Fibroblast of the conjunctiva (primary cell): ENCODE results near the gene VAV2.
"Not testable (repeated sequence)": the region's sequence is repeated elsewhere in the genome, so short reads cannot be mapped to it uniquely, and the experiment has no call there.

Experiments used
- DNase-seq: peaks from one replicate; pipeline ENCODE4 v3.0.0-alpha.2; 2010; ENCODE audit warnings: low read depth

VAV2 gene

DNA sequence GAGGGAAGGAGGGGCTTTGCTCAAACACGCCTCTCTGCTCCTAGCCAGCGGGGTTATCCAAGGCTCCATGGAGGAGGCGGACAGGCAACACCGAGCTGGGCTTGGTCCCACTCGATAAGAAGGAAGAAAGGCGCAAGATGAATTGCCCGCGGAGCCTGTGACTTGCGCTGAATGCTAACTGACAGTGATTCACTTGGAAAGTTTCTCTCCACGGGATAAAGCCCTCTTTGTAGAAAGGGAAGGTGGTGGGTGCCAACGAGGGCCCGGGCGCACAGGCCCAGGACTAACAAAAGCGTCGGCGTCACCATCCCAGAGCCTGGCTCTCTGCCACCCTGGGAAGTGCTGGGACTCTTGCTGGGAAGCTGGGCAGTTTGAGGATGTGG, 76.0 kb downstream of the VAV2 start:
- DNase-seq: no peak

DNA sequence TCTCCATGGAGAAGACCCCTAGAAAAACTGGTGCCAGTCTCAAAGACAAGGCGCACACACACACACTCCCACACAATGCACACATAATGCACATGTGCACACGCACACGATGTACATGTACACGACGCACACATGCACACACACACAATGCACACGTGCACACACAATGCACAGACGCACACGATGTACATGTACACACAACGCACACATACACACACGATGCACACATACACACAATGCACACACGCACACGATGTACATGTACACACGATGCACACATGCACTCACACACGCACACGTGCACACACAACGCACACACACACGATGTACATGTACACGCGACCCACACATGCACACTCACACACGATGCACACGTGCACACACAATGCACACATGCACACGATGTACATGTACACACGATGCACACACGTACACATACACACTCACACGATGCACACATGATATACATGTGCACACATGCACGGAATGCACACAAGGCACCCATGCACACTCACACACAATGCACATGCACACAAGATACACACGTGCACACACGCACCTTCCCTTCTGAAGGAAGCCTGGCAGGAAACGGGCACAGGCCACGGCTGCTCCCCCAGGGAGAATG, 76.5 kb downstream of the VAV2 start:
- no peak for DNase-seq

DNA sequence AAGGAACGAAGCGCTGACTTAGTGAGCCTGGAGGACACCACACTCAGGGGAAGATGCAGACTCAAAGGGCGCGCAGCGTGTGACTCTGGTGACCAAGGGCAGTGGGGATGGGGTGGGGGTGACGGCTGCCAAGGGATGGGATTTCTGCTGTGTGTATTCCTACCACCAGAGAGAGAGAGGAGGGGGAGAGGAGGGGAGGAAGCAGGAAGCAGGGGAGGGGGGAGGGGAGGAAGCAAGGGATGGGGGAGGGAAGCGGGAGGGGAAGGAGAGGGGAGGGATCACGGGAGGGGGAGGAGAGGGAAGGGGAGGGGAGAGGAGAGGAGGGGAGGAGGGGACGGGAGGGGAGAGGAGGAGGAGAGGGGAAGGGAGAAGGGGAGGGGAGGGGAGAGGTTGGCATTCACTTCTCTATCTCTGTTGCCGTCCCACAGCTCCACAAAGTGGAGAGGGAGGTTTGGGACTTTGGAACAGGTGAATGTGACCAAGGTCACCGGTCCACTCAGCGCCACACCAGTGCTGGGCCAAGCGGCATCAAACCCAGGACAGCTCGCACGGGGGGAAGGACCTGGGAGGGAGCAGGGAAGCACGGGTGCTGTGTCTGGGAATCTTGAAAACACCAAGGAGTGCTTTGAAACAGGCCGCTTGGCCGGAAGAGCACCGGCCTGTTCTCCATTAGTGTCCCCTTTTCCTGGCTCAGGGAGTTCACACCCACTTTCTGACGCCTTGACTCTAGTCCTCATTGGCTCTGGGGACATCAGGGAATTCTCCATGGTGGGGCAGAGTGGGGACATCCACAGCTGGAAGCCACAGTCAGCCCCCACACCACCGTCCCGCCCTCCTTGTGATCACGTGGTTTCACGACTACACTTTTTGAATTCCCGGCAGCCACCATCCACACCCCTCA, 77.4 kb downstream of the VAV2 start:
- DNase-seq: no peak

GRCh38 chr9:133913571-133914369, 78.4 kb downstream of the VAV2 start:
- DNase-seq: no peak

DNA sequence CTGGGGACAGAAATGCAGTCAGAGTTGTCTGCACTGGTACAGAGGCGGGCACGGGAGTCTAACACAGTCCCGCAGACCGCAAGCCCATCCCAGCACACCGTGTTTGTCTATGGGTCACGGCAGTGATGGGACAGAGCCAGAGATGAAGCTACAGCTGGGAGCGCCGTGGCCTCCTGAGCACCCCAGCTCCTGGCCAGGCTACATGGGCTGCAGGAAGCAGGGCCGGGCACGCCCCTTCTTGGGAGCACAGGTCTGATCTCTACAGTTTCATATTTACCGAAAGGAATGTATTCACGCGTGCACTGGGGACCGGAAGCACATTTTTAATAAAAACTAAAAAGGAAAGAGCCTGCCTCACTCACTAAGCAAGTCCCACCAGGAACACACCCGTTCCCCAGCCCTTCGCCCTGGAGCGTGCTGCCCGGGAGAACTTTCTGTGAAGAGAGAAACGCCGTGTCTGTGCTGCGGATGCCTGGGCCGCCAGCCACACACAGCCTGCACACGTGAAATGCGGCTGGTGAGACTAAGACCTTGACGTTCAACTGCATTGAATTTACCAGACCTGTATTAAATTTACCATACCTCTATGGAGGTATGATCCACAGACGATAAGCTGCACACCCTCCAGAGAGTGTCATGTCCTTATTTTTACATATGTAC, 81.1 kb downstream of the VAV2 start:
- no peak for DNase-seq

DNA sequence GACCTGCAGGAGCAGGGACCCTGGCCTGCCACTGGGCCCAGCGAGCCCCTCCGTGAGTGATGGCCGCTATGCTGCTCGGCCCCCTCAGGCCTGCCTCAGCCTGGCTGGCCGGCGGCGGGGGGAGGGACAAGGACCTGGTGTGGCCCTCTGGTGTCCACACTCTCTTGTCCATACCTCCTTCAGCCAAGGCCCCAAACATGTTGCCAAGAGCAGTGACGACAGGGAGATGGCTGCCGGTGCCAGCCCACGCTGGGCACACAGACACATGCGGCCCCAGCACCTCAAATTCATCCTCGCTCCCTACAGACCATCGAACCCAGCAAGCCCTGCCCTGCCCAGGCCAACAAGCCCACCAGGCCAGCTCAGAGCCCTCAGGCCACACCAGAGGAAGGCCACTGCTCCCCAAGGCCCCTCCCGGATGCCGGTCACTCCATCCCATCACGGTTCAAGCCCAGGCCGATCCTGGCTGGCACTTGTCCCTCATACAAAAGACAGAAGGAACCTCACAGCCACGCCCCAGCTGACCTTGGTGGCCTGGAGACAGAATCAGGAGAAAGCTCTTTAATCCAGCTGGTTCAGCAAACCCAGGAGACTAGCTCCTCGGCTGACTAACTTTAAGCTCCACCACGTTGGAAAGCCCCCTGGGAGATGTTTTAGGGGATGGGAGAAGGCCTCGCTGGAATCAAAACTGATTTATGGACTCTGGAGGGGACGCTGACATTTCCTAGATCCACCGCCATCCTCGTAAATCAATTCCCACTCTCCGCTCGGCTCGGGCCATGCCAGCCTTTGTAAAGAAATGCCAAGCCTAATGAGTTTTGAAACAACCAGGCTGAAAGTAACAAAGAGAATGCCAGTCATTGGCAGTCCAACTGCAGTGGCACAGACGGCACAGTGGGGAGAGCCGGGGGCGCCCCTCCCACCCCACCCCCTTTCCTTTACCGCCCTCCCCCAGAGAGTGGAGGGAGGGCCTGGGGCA, 84.9 kb downstream of the VAV2 start:
- DNase-seq: no peak

GRCh38 chr9:133906218-133906617, 85.9 kb downstream of the VAV2 start:
- DNase-seq: no peak

DNA sequence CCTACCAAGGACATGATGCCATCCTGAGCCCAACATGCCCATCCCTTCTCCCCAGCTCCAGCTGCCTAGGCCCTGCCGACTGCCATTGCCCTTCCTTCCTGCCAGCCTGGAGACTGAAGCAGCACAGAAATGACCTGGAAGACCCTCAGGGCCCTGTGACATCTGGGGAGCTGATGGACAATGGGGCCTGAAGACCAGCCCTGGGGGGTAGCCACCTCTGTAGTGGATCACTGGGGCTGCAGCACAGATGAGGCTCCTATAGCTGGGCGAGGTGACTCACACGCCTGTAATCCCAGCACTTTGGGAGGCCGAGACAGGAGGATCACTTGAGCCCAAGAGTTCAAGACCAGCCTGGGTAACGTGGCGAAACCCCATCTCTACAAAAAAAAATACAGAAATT, 86.6 kb downstream of the VAV2 start:
- no peak for DNase-seq

DNA sequence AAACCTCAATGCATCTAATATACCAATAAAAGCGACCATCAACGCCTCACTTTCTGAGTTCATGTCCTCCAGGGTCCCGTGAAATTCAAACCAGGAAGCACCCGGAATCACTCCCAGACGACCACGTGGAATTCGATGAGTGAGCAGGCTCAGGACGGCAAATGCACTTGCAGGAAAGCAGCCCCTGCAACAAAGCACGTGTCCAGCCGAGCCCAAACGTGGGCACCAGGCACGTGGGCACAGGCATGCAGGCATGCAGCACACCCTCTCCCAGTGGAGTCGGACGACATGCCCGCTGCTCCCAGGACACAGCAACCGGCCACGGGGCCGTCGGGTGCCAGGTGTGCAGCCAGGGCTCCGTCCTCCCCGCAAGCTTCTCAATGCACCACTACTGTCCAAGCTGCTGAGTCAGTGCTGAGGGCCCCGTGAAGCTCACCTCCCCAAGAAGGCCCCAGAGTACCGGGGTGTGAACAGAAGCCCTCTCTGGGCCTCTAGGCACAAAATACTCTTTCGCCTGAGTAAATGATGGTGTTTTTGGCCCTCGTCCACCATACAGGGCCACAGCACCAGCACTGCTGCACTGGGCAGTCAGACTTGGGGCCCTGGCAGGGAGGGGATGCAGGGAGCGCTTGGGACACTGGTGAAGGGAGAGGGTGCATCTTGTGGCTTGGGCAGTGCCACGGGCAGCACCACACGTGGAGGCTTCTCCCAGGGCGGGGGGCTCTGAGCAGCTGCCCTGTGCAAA, 87.6 kb downstream of the VAV2 start:
- no peak for DNase-seq

- DNase-seq: no peak
Measured at GRCh38 chr9:133901184-133901835, 90.8 kb downstream of the VAV2 start.

GRCh38 chr9:133897675-133898074, 94.4 kb downstream of the VAV2 start:
- peak; percentile 33 for DNase-seq

DNA sequence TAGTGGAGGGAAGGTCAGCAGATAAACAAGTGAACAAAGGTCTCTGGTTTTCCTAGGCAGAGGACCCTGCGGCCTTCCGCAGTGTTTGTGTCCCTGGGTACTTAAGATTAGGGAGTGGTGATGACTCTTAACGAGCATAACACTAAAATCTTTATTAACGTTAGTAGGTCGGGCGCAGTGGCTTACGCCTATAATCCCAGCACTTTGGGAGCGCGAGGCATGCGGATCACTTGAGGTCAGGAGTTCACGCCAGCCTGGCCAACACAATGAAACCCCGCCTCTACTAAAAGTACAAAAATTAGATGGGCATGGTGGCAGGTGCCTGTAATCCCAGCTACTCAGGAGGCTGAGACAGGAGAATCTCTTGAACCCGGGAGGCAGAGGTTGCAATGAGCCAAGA, 96.1 kb downstream of the VAV2 start:
- DNase-seq: not testable (repeated sequence)

DNA sequence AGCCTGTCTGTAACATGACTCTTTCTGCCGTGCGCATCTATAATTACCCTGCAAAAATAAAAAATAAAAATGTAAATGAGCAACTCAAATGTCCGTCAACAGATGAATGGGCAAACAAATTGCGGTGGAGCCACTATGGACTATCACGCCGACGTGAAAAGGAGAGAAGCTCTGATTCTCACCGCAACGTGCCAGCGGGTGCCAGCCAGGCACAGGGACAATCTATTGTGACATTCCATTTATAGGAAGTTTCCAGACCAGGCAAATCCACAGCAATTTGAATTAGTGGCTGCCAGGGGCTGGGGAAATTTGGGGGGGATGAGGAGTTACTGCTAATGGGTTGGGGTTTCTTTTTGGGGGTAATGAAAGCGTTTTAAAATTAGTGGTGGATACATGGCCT, 96.8 kb downstream of the VAV2 start:
- DNase-seq: no peak

DNA sequence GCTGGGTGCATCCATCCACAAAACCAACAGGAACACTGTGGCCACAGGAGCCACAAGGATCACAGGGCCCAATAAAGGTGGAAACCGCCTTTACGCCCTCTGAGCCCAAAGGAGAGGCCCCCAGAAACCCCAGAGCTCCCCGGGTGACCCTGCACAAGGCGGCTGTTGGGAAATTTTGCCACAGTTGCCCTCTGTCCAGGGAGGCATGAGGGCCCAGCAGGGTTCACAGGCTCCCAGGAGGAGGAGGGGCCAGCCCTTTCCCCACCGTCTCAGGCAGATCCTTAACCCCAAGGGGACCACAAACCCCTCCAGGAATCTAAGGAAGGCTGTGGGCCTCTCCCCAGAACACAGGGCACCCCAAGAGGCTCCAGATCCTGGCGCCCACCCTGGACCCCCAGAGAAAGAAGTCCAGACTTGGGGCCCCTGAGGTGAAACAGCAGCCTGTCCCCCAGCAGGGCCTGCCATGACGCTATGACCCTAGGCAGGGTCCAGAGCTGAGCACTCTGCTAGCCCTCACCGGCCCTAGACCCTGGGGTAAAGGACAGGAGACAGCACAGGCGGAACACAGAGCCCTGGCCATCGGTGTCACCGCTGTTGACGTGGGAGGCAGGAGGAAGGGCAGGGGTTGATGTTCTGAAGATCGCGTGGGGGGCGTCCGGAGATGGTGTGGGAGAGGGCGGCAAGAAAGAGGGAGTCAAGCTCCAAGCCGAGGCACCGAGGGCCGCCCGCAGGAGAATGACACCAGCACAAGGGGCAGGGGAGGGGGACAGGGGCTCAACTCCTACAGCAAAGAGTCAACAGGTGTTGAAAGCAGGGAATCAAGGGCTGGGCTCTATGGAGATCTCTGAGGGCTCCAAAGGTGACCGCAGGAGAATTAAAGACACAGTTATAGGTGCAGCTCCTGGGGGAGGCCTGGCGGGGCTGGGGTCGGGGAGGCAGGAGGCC, 97.5 kb downstream of the VAV2 start:
- no peak for DNase-seq

- no peak for DNase-seq
Measured at GRCh38 chr9:133893191-133893994, 98.7 kb downstream of the VAV2 start.

- no peak for DNase-seq
Measured at GRCh38 chr9:133892193-133892920, 99.8 kb downstream of the VAV2 start.

GRCh38 chr9:133891741-133892140, 100.4 kb downstream of the VAV2 start:
- DNase-seq: no peak
